Neural progenitor cell (in vitro differentiated cells): ENCODE results near the gene DOCK4. TPM values are rescaled to one million over a fixed set of nuclear protein-coding genes. Genes with fewer than 3 reads are reported as not detected.

Experiments
- DNase-seq: peaks from one replicate; pipeline ENCODE4 v3.0.0-alpha.2; 2016; ENCODE audit warnings: low spot score
- H2AFZ ChIP-seq: fragments of 200-600 bp; sonication (generic); replicated peaks from 2 replicates; pipeline ENCODE4 v1.6.1; 2016; ENCODE audit warnings: antibody characterized with exemption
- H3F3A ChIP-seq: fragments of 200-600 bp; sonication (generic); 2 replicates; pipeline ENCODE4 v1.6.1; 2016; ENCODE audit warnings: antibody characterized with exemption, low read depth
- H3K27ac ChIP-seq: fragments of 200-600 bp; sonication (generic); 2 replicates; pipeline ENCODE4 v1.5.1; 2016; ENCODE audit warnings: mild to moderate bottlenecking
- H3K27me3 ChIP-seq: fragments of 200-600 bp; sonication (generic); 2 replicates; pipeline ENCODE4 v1.6.1; 2016; ENCODE audit warnings: mild to moderate bottlenecking, moderate library complexity
- H3K36me3 ChIP-seq: fragments of 200-600 bp; sonication (generic); 2 replicates; pipeline ENCODE4 v1.5.1; 2016
- H3K4me1 ChIP-seq: fragments of 200-600 bp; sonication (generic); 2 replicates; pipeline ENCODE4 v1.6.1; 2016; ENCODE audit warnings: mixed run types
- H3K4me2 ChIP-seq: fragments of 200-600 bp; sonication (generic); 2 replicates; pipeline ENCODE4 v1.6.1; 2016
- H3K4me3 ChIP-seq: fragments of 200-600 bp; sonication (generic); 2 replicates; pipeline ENCODE4 v1.5.1; 2016
- H3K79me2 ChIP-seq: fragments of 200-600 bp; sonication (generic); 2 replicates; pipeline ENCODE4 v1.6.1; 2016; ENCODE audit warnings: low read depth
- H3K9ac ChIP-seq: fragments of 200-600 bp; sonication (generic); 2 replicates; pipeline ENCODE4 v1.6.1; 2016
- H3K9me3 ChIP-seq: fragments of 200-600 bp; sonication (generic); 2 replicates; pipeline ENCODE4 v1.5.1; 2016; ENCODE audit warnings: low read depth
- H4K20me1 ChIP-seq: fragments of 200-600 bp; sonication (generic); 2 replicates; pipeline ENCODE4 v1.6.1; 2016; ENCODE audit warnings: low read depth
- H3K27ac Mint-ChIP-seq: 3 replicates; pipeline ENCODE4 v1.8.0; 2021; ENCODE audit warnings: mixed read lengths
- H3K27me3 Mint-ChIP-seq: 2 replicates; pipeline ENCODE4 v1.8.0; 2022; ENCODE audit warnings: low read depth, mild to moderate bottlenecking, inconsistent platforms, moderate library complexity, mixed read lengths; ENCODE audit not compliant: insufficient read depth
- H3K36me3 Mint-ChIP-seq: 3 replicates; pipeline ENCODE4 v1.8.0; 2021; ENCODE audit warnings: mixed read lengths
- H3K4me1 Mint-ChIP-seq: 3 replicates; pipeline ENCODE4 v1.8.0; 2021; ENCODE audit warnings: mixed read lengths
- H3K4me3 Mint-ChIP-seq: 3 replicates; pipeline ENCODE4 v1.8.0; 2021; ENCODE audit warnings: mild to moderate bottlenecking, moderate library complexity, mixed read lengths
- H3K9me3 Mint-ChIP-seq: 3 replicates; pipeline ENCODE4 v1.8.0; 2020; ENCODE audit warnings: mixed read lengths
- EZH2 ChIP-seq: fragments of 200-600 bp; sonication (generic); IDR thresholded peaks from 2 replicates; pipeline ENCODE4 v1.6.1; 2017; ENCODE audit warnings: antibody characterized with exemption, mild to moderate bottlenecking, moderate library complexity
- EZH2phosphoT487 ChIP-seq: fragments of 200-600 bp; sonication (generic); IDR thresholded peaks from 2 replicates; pipeline ENCODE4 v1.6.1; 2017; ENCODE audit warnings: antibody characterized with exemption
- total RNA-seq: library from RNA; depleted of rRNA; stranded (reverse); fragments of >200 nt; gene quantifications from 2 replicates; pipeline ENCODE4 v1.2.3, GENCODE V29; 2015; ENCODE audit warnings: low replicate concordance
- TF ChIP-seq, protein P1 (sequence below): fragments of 200-600 bp; sonication (generic); IDR thresholded peaks from 2 replicates; pipeline ENCODE4 v1.5.1; 2017; ENCODE audit warnings: antibody characterized with exemption, mild to moderate bottlenecking

Gene DOCK4
- total RNA-seq, 1 donor from 2014 or later = 11.4 TPM

DNA sequence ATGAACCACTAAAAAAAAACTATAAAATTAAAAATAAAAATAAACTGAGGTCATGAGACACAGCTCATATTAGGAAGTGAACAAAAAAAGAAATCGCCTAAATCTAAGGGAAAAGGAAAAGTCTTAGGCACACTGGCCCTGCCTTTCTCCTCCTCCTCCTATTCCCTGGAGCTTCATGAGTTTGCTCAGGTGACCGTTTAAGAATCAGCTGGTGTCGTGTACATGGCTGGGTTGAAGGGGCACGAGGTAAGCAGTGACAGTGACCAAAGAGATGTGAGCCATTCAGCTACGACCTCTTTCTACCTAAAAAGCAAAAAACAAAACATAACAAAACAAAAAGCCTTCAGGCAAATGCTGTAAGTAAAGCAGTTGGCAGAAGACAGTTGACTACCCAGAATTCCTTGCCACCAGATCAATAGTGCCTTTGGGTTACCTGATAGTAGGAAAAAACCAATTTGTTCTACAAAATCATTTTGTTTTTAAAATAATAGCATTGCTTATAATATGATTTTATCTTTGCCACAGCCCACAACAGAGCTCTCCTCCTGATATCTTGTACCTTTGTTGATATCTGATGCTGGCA lies 135.4 kb downstream of the DOCK4 start:
- H3K27ac Mint-ChIP-seq = no peak overlapping the region
- H3K4me3 Mint-ChIP-seq = no peak overlapping the region
- no peaks in the 10 kb centered on the region for H3K27me3 Mint-ChIP-seq

DNA sequence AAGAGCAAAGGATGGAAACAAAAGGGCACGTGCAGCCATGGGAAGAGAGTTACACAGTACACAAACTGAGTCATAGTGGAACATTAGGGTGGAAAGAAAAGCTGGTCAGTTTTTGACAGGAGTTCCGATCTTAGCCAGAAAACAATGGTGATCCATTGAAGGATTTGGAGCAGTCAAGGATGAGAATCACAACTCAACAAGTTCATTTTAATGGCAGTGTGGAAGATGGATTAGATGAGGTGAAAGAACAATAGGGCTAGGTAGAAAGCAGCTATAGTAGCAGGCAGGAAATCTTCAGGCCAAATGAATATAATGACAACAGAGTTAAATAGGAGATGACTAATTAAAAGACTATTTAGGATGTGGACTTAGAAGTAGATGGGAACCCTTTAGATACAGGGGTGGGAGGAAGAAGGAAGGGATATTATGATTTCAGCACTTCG lies 136.3 kb downstream of the DOCK4 start:
- no peaks in the 10 kb centered on the region for H3K27me3 Mint-ChIP-seq
- H3K27ac Mint-ChIP-seq = no peak overlapping the region
- no peak overlapping the region for H3K27ac ChIP-seq
- no peaks in the 10 kb centered on the region for H3K4me1 Mint-ChIP-seq
- no peaks in the 10 kb centered on the region for H4K20me1 ChIP-seq
- H3K4me3 ChIP-seq = no peak overlapping the region
- H2AFZ ChIP-seq = no peak overlapping the region
- no peak overlapping the region for H3K4me2 ChIP-seq
- H3K9ac ChIP-seq = no peak overlapping the region
- no peaks in the 10 kb centered on the region for H3K79me2 ChIP-seq
- no peaks in the 10 kb centered on the region for H3K36me3 Mint-ChIP-seq
- no peak for TF ChIP-seq EZH2phosphoT487
- no peak overlapping the region for H3K4me3 Mint-ChIP-seq
- H3K36me3 ChIP-seq = no peaks in the 10 kb centered on the region
- H3K4me1 ChIP-seq = no peaks in the 10 kb centered on the region
- DNase-seq = no peak
- no peaks in the 10 kb centered on the region for H3F3A ChIP-seq
- H3K9me3 Mint-ChIP-seq = peaks cover 8% of the 10 kb centered on the region
- no peaks in the 10 kb centered on the region for H3K9me3 ChIP-seq
- H3K27me3 ChIP-seq = no peaks in the 10 kb centered on the region

More for the DNA sequence above, 135.4 kb downstream of the DOCK4 start:
- no peaks in the 10 kb centered on the region for H4K20me1 ChIP-seq
- no peaks in the 10 kb centered on the region for H3F3A ChIP-seq
- no peak overlapping the region for H3K4me2 ChIP-seq
- H3K79me2 ChIP-seq = no peaks in the 10 kb centered on the region
- H3K36me3 ChIP-seq = no peaks in the 10 kb centered on the region
- H3K27ac ChIP-seq = no peak overlapping the region
- no peak for DNase-seq
- peaks cover 11% of the 10 kb centered on the region for H3K9me3 Mint-ChIP-seq
- no peaks in the 10 kb centered on the region for H3K4me1 Mint-ChIP-seq
- no peaks in the 10 kb centered on the region for H3K36me3 Mint-ChIP-seq
- H3K4me3 ChIP-seq = no peak overlapping the region
- no peaks in the 10 kb centered on the region for H3K4me1 ChIP-seq
- H3K9me3 ChIP-seq = no peaks in the 10 kb centered on the region
- no peak for TF ChIP-seq EZH2phosphoT487
- TF ChIP-seq, protein P1, sequence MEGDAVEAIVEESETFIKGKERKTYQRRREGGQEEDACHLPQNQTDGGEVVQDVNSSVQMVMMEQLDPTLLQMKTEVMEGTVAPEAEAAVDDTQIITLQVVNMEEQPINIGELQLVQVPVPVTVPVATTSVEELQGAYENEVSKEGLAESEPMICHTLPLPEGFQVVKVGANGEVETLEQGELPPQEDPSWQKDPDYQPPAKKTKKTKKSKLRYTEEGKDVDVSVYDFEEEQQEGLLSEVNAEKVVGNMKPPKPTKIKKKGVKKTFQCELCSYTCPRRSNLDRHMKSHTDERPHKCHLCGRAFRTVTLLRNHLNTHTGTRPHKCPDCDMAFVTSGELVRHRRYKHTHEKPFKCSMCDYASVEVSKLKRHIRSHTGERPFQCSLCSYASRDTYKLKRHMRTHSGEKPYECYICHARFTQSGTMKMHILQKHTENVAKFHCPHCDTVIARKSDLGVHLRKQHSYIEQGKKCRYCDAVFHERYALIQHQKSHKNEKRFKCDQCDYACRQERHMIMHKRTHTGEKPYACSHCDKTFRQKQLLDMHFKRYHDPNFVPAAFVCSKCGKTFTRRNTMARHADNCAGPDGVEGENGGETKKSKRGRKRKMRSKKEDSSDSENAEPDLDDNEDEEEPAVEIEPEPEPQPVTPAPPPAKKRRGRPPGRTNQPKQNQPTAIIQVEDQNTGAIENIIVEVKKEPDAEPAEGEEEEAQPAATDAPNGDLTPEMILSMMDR = no peak
- no peak for TF ChIP-seq EZH2
- H2AFZ ChIP-seq = no peak overlapping the region
- no peak overlapping the region for H3K9ac ChIP-seq
- no peaks in the 10 kb centered on the region for H3K27me3 ChIP-seq

- DNase-seq = no peak
- H3K79me2 ChIP-seq = no peaks in the 10 kb centered on the region
- no peak overlapping the region for H3K27ac ChIP-seq
- Mint-ChIP-seq H3K36me3 (no peaks in the 10 kb centered on the region), H3K27me3 (no peaks in the 10 kb centered on the region), H3K27ac (no peak overlapping the region), H3K4me1 (no peaks in the 10 kb centered on the region), H3K9me3 (peaks cover 3% of the 10 kb centered on the region), H3K4me3 (no peak overlapping the region)
- TF ChIP-seq, protein P1 = no peak
- no peak for TF ChIP-seq EZH2phosphoT487
- no peak for TF ChIP-seq EZH2
- H3K9me3 ChIP-seq = no peaks in the 10 kb centered on the region
- H3F3A ChIP-seq = no peaks in the 10 kb centered on the region
- H3K4me2 ChIP-seq = no peak overlapping the region
- no peak overlapping the region for H3K4me3 ChIP-seq
- no peaks in the 10 kb centered on the region for H3K4me1 ChIP-seq
- no peaks in the 10 kb centered on the region for H3K36me3 ChIP-seq
- H3K27me3 ChIP-seq = no peaks in the 10 kb centered on the region
- H2AFZ ChIP-seq = no peak overlapping the region
- no peak overlapping the region for H3K9ac ChIP-seq
- H4K20me1 ChIP-seq = no peaks in the 10 kb centered on the region
Observed at GRCh38 chr7:112068967-112069366, 137.2 kb downstream of the DOCK4 start.
